GM12874 (cell line): ENCODE data around the gene DMRT1.
A peak's percentile ranks its signal among the peaks of the same experiment; 100 is the strongest.

Experiments
- TF ChIP-seq, protein P1 (sequence below): IDR thresholded peaks from 2 replicates; pipeline ENCODE4 v1.5.1; 2011; ENCODE audit warnings: low read depth, mild to moderate bottlenecking, control low read depth, low read length, moderate library complexity; ENCODE audit not compliant: insufficient read depth

DMRT1 gene

DNA sequence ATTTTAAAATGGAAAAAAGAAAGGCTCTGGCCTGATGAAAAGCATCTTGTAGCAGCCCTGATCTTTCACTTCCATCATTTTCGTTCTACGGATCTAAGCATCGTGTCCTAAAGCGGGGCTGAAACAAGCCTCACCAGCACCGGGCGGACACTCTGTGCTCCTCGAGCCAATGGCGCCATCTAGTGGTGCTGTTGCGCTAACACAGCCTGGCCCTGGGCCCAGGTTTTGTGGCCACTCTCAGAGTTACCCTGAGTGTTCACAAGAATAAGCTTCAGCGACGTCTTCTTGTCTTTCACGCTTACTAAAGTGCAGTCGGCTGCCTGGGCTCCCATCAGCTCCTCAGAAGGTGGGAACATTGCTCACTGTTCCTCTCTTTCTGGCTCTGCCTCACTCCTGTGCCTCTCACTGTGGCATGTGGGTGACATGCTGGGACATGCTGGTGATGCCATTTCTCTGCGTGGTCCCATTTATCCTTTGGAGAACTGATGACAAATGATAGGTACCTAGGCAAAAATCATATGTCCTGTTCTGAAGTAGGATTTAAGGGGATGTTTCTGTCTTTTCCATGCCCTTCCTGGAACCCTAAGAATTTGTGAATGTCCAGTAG is 167.7 kb downstream of the DMRT1 start:
- TF ChIP-seq, protein P1, sequence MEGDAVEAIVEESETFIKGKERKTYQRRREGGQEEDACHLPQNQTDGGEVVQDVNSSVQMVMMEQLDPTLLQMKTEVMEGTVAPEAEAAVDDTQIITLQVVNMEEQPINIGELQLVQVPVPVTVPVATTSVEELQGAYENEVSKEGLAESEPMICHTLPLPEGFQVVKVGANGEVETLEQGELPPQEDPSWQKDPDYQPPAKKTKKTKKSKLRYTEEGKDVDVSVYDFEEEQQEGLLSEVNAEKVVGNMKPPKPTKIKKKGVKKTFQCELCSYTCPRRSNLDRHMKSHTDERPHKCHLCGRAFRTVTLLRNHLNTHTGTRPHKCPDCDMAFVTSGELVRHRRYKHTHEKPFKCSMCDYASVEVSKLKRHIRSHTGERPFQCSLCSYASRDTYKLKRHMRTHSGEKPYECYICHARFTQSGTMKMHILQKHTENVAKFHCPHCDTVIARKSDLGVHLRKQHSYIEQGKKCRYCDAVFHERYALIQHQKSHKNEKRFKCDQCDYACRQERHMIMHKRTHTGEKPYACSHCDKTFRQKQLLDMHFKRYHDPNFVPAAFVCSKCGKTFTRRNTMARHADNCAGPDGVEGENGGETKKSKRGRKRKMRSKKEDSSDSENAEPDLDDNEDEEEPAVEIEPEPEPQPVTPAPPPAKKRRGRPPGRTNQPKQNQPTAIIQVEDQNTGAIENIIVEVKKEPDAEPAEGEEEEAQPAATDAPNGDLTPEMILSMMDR = peak; percentile 96

DNA sequence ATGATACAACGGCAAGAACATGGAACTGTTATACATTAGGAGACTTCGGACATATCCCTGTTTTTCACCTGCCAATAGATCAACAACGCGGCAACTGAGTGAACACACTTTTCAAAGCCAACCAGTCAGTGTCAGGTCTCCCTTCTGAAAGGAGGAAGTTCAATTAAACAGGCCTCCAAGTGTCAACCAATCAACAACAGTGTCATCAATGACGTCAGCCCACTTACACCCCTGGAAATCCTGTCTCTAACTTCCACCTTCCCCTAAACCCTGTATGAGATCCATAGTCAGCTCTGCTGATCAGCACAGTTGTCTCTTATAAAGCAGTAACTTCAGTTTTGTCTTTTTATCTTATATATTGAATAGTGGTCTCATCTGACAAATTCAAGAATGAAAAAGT is 171.5 kb downstream of the DMRT1 start:
- TF ChIP-seq, protein P1 = no peak

DNA sequence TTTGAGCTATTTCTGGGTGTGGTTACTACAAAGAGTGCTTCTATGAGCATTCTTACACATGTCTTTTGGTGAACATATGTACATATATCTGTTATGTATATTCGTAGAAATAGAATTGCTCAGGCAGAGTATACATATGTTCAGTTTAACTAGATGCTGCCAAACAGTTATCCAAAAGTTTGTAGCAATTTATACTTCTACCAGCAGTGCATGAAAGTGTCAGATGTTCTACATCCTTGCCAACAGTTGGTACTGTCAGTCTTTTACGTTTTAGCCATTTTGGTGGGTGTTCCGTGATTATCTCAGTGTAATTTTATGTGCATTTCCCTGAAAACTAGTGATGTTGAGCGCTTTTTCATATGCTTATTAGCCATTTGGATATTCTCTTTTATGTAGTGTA is 172.7 kb downstream of the DMRT1 start:
- TF ChIP-seq, protein P1 = no peak

DNA sequence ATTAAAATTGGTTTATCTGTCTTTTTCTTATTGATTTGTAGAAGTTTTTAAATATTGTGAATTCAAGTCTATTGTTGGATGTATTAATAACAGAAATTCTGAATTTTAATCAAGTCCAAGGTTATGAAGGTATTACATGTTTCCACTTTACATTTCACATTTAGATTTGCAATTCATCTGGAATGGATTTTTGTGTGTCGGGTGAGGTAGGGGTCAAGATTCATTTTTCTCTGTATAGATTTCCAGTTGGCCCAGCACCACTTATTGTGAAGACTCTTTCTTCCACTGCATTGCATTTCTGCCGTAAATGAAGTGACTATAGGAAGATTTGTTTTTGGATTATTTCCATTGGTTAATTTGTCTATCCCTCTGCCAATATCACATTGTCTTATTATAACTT is 173.1 kb downstream of the DMRT1 start:
- TF ChIP-seq, protein P1 = no peak

DNA sequence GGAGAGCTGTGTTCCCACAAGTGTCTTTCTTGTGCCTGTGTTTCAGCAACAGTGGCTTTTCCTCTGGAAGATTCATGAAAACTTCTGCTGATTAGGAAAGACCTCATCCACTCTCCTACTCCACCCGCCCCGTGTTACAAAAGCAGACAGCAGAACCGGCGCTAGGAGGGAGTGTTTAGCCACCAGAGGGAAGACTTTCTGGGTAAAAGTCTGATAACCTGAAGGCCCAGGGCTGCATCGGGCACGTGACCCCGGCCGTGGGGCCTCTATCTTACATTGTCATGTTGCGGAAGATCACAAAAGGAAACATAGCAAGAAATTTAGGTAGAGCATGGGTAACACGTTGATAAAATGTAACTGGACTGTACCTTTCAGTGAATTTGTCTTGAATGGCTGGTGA is 176.6 kb downstream of the DMRT1 start:
- TF ChIP-seq, protein P1 = peak; percentile 42
